NCI-H146 treated with DMSO at 0.1 percent for 48 hours (cell line): ENCODE measurements around the gene CD38.

ENCODE experiments used
- DNase-seq: peaks from one replicate; lab custom pipeline; 2025; ENCODE audit not compliant: unreplicated experiment; lab: John Stamatoyannopoulos, UW

The CD38 gene

DNA sequence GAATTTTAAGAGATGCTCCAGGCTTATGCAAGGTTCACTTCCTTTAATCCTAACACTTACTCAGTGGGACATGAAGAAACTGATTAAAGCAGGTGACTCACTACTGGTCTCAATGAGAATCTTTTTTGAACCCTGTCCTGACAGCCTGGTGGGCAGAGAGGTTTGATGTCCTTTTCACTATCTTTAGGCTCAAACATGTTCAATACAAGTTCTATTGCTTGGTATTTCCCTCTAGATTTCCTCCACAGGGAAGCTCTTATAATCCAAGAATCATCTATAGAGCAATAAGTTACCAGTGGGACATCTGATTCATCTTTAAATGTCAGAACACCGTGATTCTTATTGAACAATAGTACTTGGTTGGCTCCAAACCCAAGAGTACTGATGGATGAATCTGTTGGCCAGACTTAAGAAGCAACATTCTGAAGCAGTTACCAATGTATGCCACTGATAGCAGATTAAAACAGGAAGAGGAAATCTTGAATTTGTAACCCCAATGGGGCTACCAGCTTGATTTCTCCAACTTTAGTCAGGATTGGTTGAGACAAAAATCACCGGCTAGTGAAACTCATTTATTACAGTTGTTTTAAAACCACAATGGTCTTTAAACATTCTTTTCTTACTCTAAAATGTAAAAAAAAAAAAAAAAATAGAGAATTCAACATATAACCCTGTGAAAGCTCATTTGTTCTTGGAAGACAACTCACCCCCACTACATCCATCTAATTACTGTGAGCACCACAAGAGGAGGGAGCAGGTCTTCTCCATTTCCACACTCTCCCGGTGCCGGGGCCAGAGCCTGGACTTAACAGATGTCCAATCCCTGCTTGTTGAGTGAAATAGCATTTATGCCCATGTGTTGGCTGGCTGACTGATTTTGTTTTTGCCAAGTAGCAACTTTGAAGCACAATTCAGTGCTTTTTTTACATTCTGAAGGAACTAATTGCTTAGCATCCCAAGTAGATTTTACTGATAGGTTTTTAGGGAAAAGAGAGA is 117.1 kb downstream of the CD38 start:
- DNase-seq, result no peak

DNA sequence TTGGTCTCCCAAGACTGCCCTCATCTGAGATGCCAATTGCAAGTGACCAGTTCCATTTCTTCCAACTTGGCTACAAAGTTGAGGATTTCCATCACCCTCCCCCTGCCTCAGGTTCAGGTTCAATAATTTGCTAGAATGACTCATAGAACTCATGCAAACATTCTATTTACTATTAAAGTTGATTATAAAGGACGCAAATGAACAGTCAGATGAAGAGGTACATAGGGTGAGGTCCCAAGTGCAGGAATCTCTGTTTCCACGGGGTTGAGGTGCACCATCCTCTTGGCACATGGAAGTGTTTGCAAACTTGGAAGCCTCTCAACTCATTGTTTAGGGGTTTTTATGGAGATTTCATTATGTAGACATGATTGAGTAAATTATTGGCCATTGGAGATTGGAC is 119.4 kb downstream of the CD38 start:
- no peak for DNase-seq

DNA sequence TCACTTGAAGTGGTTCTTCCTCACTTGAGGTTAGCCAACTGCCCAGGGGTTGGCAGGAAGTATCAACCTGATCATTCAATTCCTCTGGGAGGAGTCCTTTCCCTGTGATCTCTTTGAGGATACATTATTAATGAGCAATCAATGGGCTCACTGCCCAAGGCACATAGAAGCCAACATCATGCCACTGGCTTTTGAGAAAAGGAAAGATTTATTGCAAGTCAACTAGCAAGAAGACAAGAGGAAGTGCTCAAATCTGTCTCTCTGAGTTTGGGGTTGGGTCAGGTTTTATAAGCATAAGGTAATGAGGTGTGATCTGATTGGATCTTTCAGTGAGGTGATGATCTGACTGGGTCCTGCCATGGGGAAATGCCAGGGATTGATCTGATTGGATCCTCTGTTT is 120.8 kb downstream of the CD38 start:
- DNase-seq, result no peak

DNA sequence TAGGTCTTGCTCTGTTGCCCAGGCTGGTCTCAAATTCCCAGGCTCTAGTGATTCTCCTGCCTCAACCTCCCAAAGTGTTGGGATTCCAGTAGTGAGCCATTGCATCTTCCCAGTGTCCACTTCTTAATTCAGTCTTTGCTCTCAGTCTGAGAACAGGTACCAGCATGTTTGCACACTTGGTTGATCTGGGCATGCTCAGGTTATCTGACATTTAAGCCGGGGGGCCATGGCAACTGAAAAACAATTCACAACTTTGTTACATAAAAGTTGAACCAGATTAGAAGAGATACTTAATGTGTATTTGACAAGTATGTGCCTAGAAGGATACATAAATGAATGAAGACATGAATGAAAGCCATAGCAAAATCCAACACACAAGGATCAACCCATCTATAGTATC is 121.4 kb downstream of the CD38 start:
- DNase-seq, result no peak

DNA sequence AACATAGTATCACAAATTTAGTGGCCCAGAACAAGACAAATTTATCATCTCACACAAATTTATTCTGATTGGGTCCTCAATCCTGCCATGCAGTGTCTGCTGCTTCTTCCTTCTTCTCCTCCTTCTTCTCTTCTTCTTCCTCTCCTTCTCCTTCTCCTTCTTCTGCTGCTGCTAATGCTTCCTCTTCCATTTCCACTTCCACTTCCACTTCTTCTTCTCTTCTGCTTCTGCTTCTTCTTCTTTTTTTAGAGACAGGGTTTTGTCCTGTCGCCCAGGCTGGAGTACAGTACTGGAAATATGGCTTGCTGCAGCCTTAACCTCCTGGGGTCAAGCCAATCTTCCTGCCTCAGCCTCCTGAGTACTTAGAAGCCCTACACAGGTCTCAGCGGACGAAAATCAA is 122.9 kb downstream of the CD38 start:
- DNase-seq, result no peak

DNA sequence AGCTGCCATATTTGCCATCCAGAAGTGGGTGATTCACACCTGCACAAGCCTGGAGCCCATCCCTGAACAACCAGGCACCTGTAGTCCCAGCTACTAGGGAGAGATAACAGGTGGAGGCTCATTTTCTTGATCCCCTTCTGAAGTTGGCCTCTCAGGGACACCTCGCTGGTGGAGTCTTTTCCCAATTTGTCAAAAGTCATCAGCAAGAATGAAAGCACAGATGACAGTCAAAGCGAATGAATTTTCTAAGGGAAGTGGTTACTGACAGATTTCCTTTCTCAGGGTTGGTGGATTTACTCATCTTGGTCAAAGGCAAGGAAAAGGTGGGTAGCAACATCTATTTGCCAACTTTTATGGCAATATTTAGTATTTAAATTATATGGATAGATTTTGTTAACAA is 123.9 kb downstream of the CD38 start:
- no peak for DNase-seq

DNA sequence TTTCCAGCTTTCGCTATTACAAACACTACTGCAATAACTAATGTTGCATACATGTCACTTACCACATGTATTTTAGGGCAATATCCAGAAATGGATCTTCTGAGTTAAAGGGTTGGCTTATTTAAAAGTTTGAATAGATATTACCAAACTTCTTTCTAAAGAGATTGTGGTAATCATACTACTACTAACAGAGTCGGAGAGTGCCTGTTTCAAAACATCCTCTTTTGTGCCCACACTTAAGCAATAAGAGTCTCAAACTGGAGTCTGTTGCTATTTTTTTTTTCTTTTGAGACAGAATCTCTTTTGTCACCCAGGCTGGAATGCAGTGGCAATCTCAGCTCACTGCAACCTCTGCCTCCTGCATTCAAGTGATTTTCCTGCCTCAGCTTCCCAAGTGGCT is 124.6 kb downstream of the CD38 start:
- no peak for DNase-seq
